ENCODE measurements around the gene C1QTNF4.

Gene C1QTNF4

GRCh38 chr11:47631473-47631872 is 37.3 kb upstream of the C1QTNF4 start:
- H3K27me3 ChIP-seq (ENCODE audit: low read length) = no peaks in the 10 kb centered on the region
- no peaks in the 10 kb centered on the region for H4K20me1 ChIP-seq (ENCODE audit: low read depth, low read length)
- TF ChIP-seq CTCF (IDR thresholded peaks at IDR 0.05; ENCODE audit: insufficient read depth, low read length, poor library complexity, severe bottlenecking) (no peak), EZH2phosphoT487 (conservative IDR thresholded peaks at IDR 0.05; ENCODE audit: low read length) (no peak)
- peaks cover 20% of the 10 kb centered on the region; the same call in 1 of the 2 replicates for H3K36me3 ChIP-seq (ENCODE audit: low read length)
- H3K4me2 ChIP-seq (ENCODE audit: low read depth, low read length, poor library complexity, severe bottlenecking) = no peak overlapping the region
- no peaks in the 10 kb centered on the region for H3K9me2 ChIP-seq (replicated peaks; ENCODE audit: insufficient read depth, low read length)
- H3K79me2 ChIP-seq (ENCODE audit: insufficient read depth, low read length) = no peaks in the 10 kb centered on the region
- no peaks in the 10 kb centered on the region for H3K9me3 ChIP-seq (ENCODE audit: insufficient read depth, low read length)
- no peak overlapping the region for H3K4me3 ChIP-seq (ENCODE audit: insufficient read depth, low read length, poor library complexity, severe bottlenecking)
- H3K27ac ChIP-seq (ENCODE audit: low read depth, low read length) = no peak overlapping the region
- no peak overlapping the region for H3K9ac ChIP-seq (ENCODE audit: low read length)
- H2AFZ ChIP-seq (ENCODE audit: low read depth, low read length, severe bottlenecking) = no peak overlapping the region
- no peaks in the 10 kb centered on the region for H3F3A ChIP-seq (ENCODE audit: insufficient read depth)

- H3F3A ChIP-seq (ENCODE audit: insufficient read depth) = no peaks in the 10 kb centered on the region
- H4K20me1 ChIP-seq (ENCODE audit: low read depth, low read length) = no peaks in the 10 kb centered on the region
- no peaks in the 10 kb centered on the region for H3K9me2 ChIP-seq (replicated peaks; ENCODE audit: insufficient read depth, low read length)
- H3K27ac ChIP-seq (ENCODE audit: low read depth, low read length) = no peak overlapping the region
- no peak overlapping the region for H3K4me3 ChIP-seq (ENCODE audit: insufficient read depth, low read length, poor library complexity, severe bottlenecking)
- no peak overlapping the region for H2AFZ ChIP-seq (ENCODE audit: low read depth, low read length, severe bottlenecking)
- TF ChIP-seq EZH2phosphoT487 (conservative IDR thresholded peaks at IDR 0.05; ENCODE audit: low read length) = no peak
- TF ChIP-seq CTCF (IDR thresholded peaks at IDR 0.05; ENCODE audit: insufficient read depth, low read length, poor library complexity, severe bottlenecking) = no peak
- H3K27me3 ChIP-seq (ENCODE audit: low read length) = no peaks in the 10 kb centered on the region
- H3K79me2 ChIP-seq (ENCODE audit: insufficient read depth, low read length) = no peaks in the 10 kb centered on the region
- H3K36me3 ChIP-seq (ENCODE audit: low read length) = peaks cover 21% of the 10 kb centered on the region; the same call in 1 of the 2 replicates
- no peak overlapping the region for H3K4me2 ChIP-seq (ENCODE audit: low read depth, low read length, poor library complexity, severe bottlenecking)
- H3K9ac ChIP-seq (ENCODE audit: low read length) = no peak overlapping the region
- no peaks in the 10 kb centered on the region for H3K9me3 ChIP-seq (ENCODE audit: insufficient read depth, low read length)
Measured at GRCh38 chr11:47628026-47628425, 33.8 kb upstream of the C1QTNF4 start.

DNA sequence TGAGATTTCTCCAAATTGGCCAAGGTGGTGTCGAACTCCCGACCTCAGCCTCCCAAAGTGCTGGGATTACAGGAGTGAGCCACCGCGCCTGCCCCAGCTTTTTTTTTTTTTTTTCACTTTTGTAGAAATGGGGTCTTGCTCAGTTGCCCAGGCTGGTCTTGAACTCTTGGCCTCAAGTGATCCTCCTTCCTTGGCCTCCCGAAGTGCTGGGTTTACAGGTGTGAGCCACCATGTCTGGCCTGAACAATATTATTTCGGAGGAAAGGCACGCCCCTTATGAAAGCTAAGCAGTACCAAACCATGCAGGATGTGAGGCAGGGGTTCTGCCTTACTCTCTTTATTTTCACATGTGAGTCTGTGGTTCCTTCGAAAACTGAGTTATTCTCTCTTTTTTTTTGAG is 32.0 kb upstream of the C1QTNF4 start:
- no peak overlapping the region for H3K9ac ChIP-seq (ENCODE audit: low read length)
- H3F3A ChIP-seq (ENCODE audit: insufficient read depth) = no peaks in the 10 kb centered on the region
- H3K36me3 ChIP-seq (ENCODE audit: low read length) = peaks cover 32% of the 10 kb centered on the region; the same call in 1 of the 2 replicates
- no peak overlapping the region for H3K27ac ChIP-seq (ENCODE audit: low read depth, low read length)
- no peak overlapping the region for H3K4me3 ChIP-seq (ENCODE audit: insufficient read depth, low read length, poor library complexity, severe bottlenecking)
- H3K79me2 ChIP-seq (ENCODE audit: insufficient read depth, low read length) = no peaks in the 10 kb centered on the region
- H2AFZ ChIP-seq (ENCODE audit: low read depth, low read length, severe bottlenecking) = no peak overlapping the region
- no peaks in the 10 kb centered on the region for H3K9me3 ChIP-seq (ENCODE audit: insufficient read depth, low read length)
- H3K9me2 ChIP-seq (replicated peaks; ENCODE audit: insufficient read depth, low read length) = no peaks in the 10 kb centered on the region
- H4K20me1 ChIP-seq (ENCODE audit: low read depth, low read length) = no peaks in the 10 kb centered on the region
- no peak overlapping the region for H3K4me2 ChIP-seq (ENCODE audit: low read depth, low read length, poor library complexity, severe bottlenecking)
- TF ChIP-seq EZH2phosphoT487 (conservative IDR thresholded peaks at IDR 0.05; ENCODE audit: low read length) = no peak
- TF ChIP-seq CTCF (IDR thresholded peaks at IDR 0.05; ENCODE audit: insufficient read depth, low read length, poor library complexity, severe bottlenecking) = no peak
- H3K27me3 ChIP-seq (ENCODE audit: low read length) = no peaks in the 10 kb centered on the region

All from SU-DHL-6 (cell line).